CD8-positive, alpha-beta memory T cell (primary cell): ENCODE measurements around the gene CCNB2. TPM values are rescaled to one million over a fixed set of nuclear protein-coding genes. Genes with fewer than 3 reads are reported as not detected.

Experiments used
- CTCF ChIA-PET: fragments of 350-600 bp; sonication (Branson Sonifier 250); formaldehyde crosslinking; loops from one replicate; lab custom pipeline; 2021; ENCODE audit warnings: antibody characterized with exemption; lab: Charles Lee
- POLR2A ChIA-PET: fragments of 350-600 bp; sonication (Branson Sonifier 250); formaldehyde crosslinking; loops from one replicate; lab custom pipeline; 2021; ENCODE audit warnings: antibody characterized with exemption; lab: Charles Lee
- DNase-seq, 5 donors: peaks; one replicate each; pipeline versions ENCODE4 v3.0.0 to v3.0.0-alpha.2; 2020 to 2022; ENCODE audit warnings: mixed read lengths in 1 of 5
- H3K27ac ChIP-seq: one replicate; pipeline ENCODE4 v1.7.0; 2013; ENCODE audit warnings: low read depth, mild to moderate bottlenecking, low read length, moderate library complexity
- H3K27me3 ChIP-seq: 2 replicates; pipeline ENCODE4 v1.7.0; 2013; ENCODE audit warnings: low read length, mild to moderate bottlenecking; ENCODE audit not compliant: insufficient read depth, poor library complexity, severe bottlenecking
- H3K36me3 ChIP-seq: 2 replicates; pipeline ENCODE4 v1.7.0; 2013; ENCODE audit warnings: mild to moderate bottlenecking, low read length, moderate library complexity; ENCODE audit not compliant: insufficient read depth
- H3K4me1 ChIP-seq: 2 replicates; pipeline ENCODE4 v1.7.0; 2013; ENCODE audit warnings: mild to moderate bottlenecking, low read length, moderate library complexity; ENCODE audit not compliant: insufficient read depth
- H3K4me3 ChIP-seq: 2 replicates; pipeline ENCODE4 v1.7.0; 2013; ENCODE audit warnings: mild to moderate bottlenecking, low read length
- H3K9me3 ChIP-seq: 2 replicates; pipeline ENCODE4 v1.7.0; 2013; ENCODE audit warnings: mild to moderate bottlenecking, low read length
- H3K27ac Mint-ChIP-seq, 8 donors: one replicate each; pipeline ENCODE4 v1.8.0; 2020 to 2021; ENCODE audit warnings: mixed read lengths in 8 of 8, mild to moderate bottlenecking in 6 of 8, inconsistent platforms in 3 of 8, moderate library complexity in 3 of 8
- H3K27me3 Mint-ChIP-seq, 2 donors: one replicate each; pipeline ENCODE4 v1.8.0; 2020 to 2021; ENCODE audit warnings: mixed read lengths in 2 of 2, mild to moderate bottlenecking in 1 of 2, moderate library complexity in 1 of 2
- H3K36me3 Mint-ChIP-seq, 3 donors: one replicate each; pipeline ENCODE4 v1.8.0; 2020 to 2021; ENCODE audit warnings: mixed read lengths in 3 of 3, inconsistent platforms in 1 of 3, mild to moderate bottlenecking in 1 of 3
- H3K4me1 Mint-ChIP-seq, 3 donors: one replicate each; pipeline ENCODE4 v1.8.0; 2020 to 2021; ENCODE audit warnings: mixed read lengths in 3 of 3, inconsistent platforms in 1 of 3, mild to moderate bottlenecking in 1 of 3
- H3K4me3 Mint-ChIP-seq, 7 donors: one replicate each; pipeline ENCODE4 v1.8.0; 2020 to 2021; ENCODE audit warnings: mixed read lengths in 7 of 7, mild to moderate bottlenecking in 6 of 7, moderate library complexity in 4 of 7, inconsistent platforms in 2 of 7
- H3K9me3 Mint-ChIP-seq, 5 donors: one replicate each; pipeline ENCODE4 v1.8.0; 2020 to 2022; ENCODE audit warnings: mixed read lengths in 5 of 5, mild to moderate bottlenecking in 3 of 5, moderate library complexity in 2 of 5, inconsistent platforms in 1 of 5
- polyA plus RNA-seq: library from polyadenylated mRNA; unstranded; fragments of 300-500 nt; fragmentation: Illumina TruSeq; gene quantifications from one replicate; pipeline ENCODE4 v1.2.3, GENCODE V29; 2021
- total RNA-seq, 2 experiments: library from RNA; stranded (reverse); gene quantifications; one replicate each; pipeline ENCODE4 v1.2.3, GENCODE V29; 2021

Gene CCNB2
- total and polyA plus RNA-seq, 3 experiments from 2014 or later: 0.51 to 30.3 (median 28.2) TPM

- CTCF ChIA-PET: no interaction called here
- no peaks in the 10 kb centered on the region for H3K9me3 ChIP-seq
Measured at GRCh38 chr15:59171067-59171397, 66.1 kb downstream of the CCNB2 start.

DNA sequence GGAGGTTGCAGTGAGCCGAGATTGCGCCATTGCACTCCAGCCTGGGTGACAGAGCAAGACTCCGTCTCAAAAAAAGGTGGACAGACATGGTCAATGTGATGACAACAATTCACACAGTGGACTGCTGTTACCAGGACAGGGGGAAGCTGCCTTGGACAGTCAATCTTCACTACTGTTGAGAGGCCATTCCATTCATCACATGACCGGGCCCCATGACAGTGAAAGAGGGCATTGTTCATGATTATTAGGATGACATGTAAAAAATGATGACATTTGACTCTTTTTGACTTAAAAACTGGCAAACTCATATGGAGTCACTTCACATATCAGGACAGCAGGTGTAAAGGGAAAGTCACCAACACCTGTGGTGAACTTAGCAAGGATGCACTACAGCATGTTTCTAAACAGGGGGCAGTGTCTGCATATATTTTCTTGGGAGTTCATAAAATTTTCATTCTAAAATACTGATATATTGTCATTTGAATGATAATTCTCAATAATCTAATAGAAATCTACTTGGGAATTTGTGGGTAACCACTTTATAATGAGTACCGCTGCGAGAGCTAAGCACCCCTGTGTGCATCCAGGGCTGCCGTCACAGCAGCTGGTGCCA, 67.4 kb downstream of the CCNB2 start:
- DNase-seq: no peak
- no peaks in the 10 kb centered on the region for H3K4me1 ChIP-seq
- no peak overlapping the region for H3K27ac ChIP-seq
- H3K4me3 ChIP-seq: no peak overlapping the region
- Mint-ChIP-seq H3K36me3 (peaks cover 0 to 3% (median 2%) of the 10 kb centered on the region in 3 donors), H3K4me3 (no peak overlapping the region), H3K27ac (no peak overlapping the region), H3K27me3 (peaks cover 1 to 11% of the 10 kb centered on the region in 2 donors), H3K4me1 (no peaks in the 10 kb centered on the region), H3K9me3 (peaks cover 0 to 4% (median 2%) of the 10 kb centered on the region in 5 donors)
- H3K9me3 ChIP-seq: no peaks in the 10 kb centered on the region
- no peaks in the 10 kb centered on the region for H3K36me3 ChIP-seq
- CTCF ChIA-PET: no interaction called here
- no peaks in the 10 kb centered on the region for H3K27me3 ChIP-seq
- POLR2A ChIA-PET: no interaction called here

More at GRCh38 chr15:59171067-59171397, 66.1 kb downstream of the CCNB2 start:
- H3K9me3 Mint-ChIP-seq: peaks cover 0 to 4% (median 2%) of the 10 kb centered on the region in 5 donors
- peaks cover 0 to 3% (median 2%) of the 10 kb centered on the region in 3 donors for H3K36me3 Mint-ChIP-seq
- Histone ChIP-seq H3K4me1 (no peaks in the 10 kb centered on the region), H3K27ac (no peak overlapping the region), H3K4me3 (no peak overlapping the region), H3K36me3 (no peaks in the 10 kb centered on the region), H3K27me3 (no peaks in the 10 kb centered on the region)
- H3K27me3 Mint-ChIP-seq: peaks cover 1 to 10% of the 10 kb centered on the region in 2 donors
- H3K4me3 Mint-ChIP-seq: no peak overlapping the region
- peak overlapping the region in 1 of 8 donors; percentile 33 for H3K27ac Mint-ChIP-seq
- no peak for DNase-seq
- H3K4me1 Mint-ChIP-seq: no peaks in the 10 kb centered on the region
- POLR2A ChIA-PET: no interaction called here

GRCh38 chr15:59173194-59173593, 68.2 kb downstream of the CCNB2 start:
- DNase-seq: no peak
- POLR2A ChIA-PET: no interaction called here
- Mint-ChIP-seq H3K4me3 (no peak overlapping the region), H3K36me3 (peaks cover 0 to 3% (median 2%) of the 10 kb centered on the region in 3 donors), H3K9me3 (peaks cover 0 to 4% (median 2%) of the 10 kb centered on the region in 5 donors), H3K4me1 (no peaks in the 10 kb centered on the region), H3K27ac (no peak overlapping the region), H3K27me3 (peaks cover 4 to 19% of the 10 kb centered on the region in 2 donors)
- Histone ChIP-seq H3K27ac (no peak overlapping the region), H3K4me1 (no peaks in the 10 kb centered on the region), H3K4me3 (no peak overlapping the region), H3K36me3 (no peaks in the 10 kb centered on the region), H3K27me3 (no peaks in the 10 kb centered on the region), H3K9me3 (no peaks in the 10 kb centered on the region)
- CTCF ChIA-PET: no interaction called here

GRCh38 chr15:59174151-59174834, 69.3 kb downstream of the CCNB2 start:
- no peaks in the 10 kb centered on the region for H3K36me3 ChIP-seq
- H3K9me3 ChIP-seq: no peaks in the 10 kb centered on the region
- no peaks in the 10 kb centered on the region for H3K4me1 ChIP-seq
- H3K4me1 Mint-ChIP-seq: no peaks in the 10 kb centered on the region
- H3K27ac ChIP-seq: no peak overlapping the region
- H3K9me3 Mint-ChIP-seq: peaks cover 0 to 4% (median 2%) of the 10 kb centered on the region in 5 donors
- ChIA-PET POLR2A (no interaction called here), CTCF (interaction anchor here (0.9 kb wide), 1 partner anchor 12 kb away, joined by 3 read pairs; no protein-coding TSS in a partner anchor)
- DNase-seq: no peak
- no peaks in the 10 kb centered on the region for H3K27me3 ChIP-seq
- no peak overlapping the region for H3K4me3 ChIP-seq
- H3K27me3 Mint-ChIP-seq: peaks cover 10 to 19% of the 10 kb centered on the region in 2 donors
- peaks cover 0 to 3% (median 2%) of the 10 kb centered on the region in 3 donors for H3K36me3 Mint-ChIP-seq
- no peak overlapping the region for H3K27ac Mint-ChIP-seq
- H3K4me3 Mint-ChIP-seq: no peak overlapping the region

Other genes starting within 250 kb of the CCNB2 start
- gene SLTM, start 171.5 kb upstream of the CCNB2 start, total RNA-seq: 100 to 1,000 TPM; 111 to 113 TPM
- gene SLTM, start 171.5 kb upstream of the CCNB2 start, polyA plus RNA-seq: 91.5 TPM
- 10 to 100 TPM; 24.8 to 26.9 TPM for gene RNF111, start 117.5 kb upstream of the CCNB2 start, total RNA-seq
- 14.8 TPM for gene RNF111, start 117.5 kb upstream of the CCNB2 start, polyA plus RNA-seq
- not detected for gene LDHAL6B, start 101.7 kb downstream of the CCNB2 start, total RNA-seq
- gene LDHAL6B, start 101.7 kb downstream of the CCNB2 start, polyA plus RNA-seq: not detected